NT2/D1 (cell line): ENCODE measurements around the gene TMPRSS2.

Experiments
- YY1 ChIP-seq: IDR thresholded peaks from 2 replicates; pipeline ENCODE4 v1.6.1; 2011; ENCODE audit not compliant: insufficient read length, insufficient read depth
- ZNF274 ChIP-seq: IDR thresholded peaks from 2 replicates; pipeline ENCODE4 v1.6.1; 2011; ENCODE audit warnings: mild to moderate bottlenecking, low read depth, low read length

DNA sequence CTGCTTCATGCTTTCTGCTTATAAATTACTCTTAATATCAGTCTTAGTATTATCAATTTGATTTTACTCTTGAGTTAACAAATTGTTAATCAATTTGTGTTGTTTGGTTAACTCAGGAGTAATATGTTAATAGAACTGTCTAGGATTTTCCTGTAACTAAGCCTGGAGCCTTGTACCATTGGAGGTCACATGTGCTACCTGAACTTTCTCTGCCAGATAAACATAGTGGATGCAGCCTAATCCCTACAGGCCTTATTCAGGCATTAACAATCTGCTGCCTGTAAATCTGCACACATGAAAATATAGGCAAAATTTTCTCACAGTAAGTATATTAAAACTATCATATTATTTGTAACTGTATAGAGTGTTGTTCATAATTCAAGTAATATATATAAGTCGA, 47.1 kb upstream of the TMPRSS2 start:
- TF ChIP-seq YY1 (no peak), ZNF274 (no peak)
